Erythroblast (primary cell): ENCODE measurements around the gene NPFFR1.

Experiments
- GATA1 ChIP-seq: IDR thresholded peaks from 2 replicates; pipeline ENCODE4 v1.6.1; 2011; ENCODE audit warnings: low read depth, mild to moderate bottlenecking, control low read depth, low read length, moderate library complexity
- POLR2A ChIP-seq: IDR thresholded peaks from 2 replicates; pipeline ENCODE4 v1.6.1; 2011; ENCODE audit warnings: mild to moderate bottlenecking, low read length

GRCh38 chr10:70328967-70329366 lies 45.2 kb upstream of the NPFFR1 start:
- TF ChIP-seq POLR2A, result no peak
- TF ChIP-seq GATA1, result no peak
